HEK293 (cell line): ENCODE measurements around the gene PLCZ1.

Source experiments
- CTCF ChIP-seq: fragments of 450-650 bp; formaldehyde crosslinking; IDR thresholded peaks from 2 replicates; pipeline ENCODE4 v1.5.1; 2016; ENCODE audit warnings: missing biosample characterization, missing genetic modification characterization
- MYNN ChIP-seq: fragments of 450-650 bp; formaldehyde crosslinking; IDR thresholded peaks from 2 replicates; pipeline ENCODE4 v1.5.1; 2016; ENCODE audit warnings: missing biosample characterization, missing genetic modification characterization, borderline replicate concordance
- ZNF654 ChIP-seq: fragments of 450-650 bp; formaldehyde crosslinking; IDR thresholded peaks from 2 replicates; pipeline ENCODE4 v1.5.1; 2016; ENCODE audit warnings: low read depth, missing biosample characterization, missing genetic modification characterization
- ZNF843 ChIP-seq: fragments of 450-650 bp; formaldehyde crosslinking; IDR thresholded peaks from 2 replicates; pipeline ENCODE4 v1.5.1; 2016; ENCODE audit warnings: missing biosample characterization, missing genetic modification characterization
- ZSCAN18 ChIP-seq: fragments of 450-650 bp; formaldehyde crosslinking; IDR thresholded peaks from 2 replicates; pipeline ENCODE4 v1.5.1; 2016; ENCODE audit warnings: missing biosample characterization, missing genetic modification characterization

- TF ChIP-seq CTCF (no peak), ZSCAN18 (tag by site-specific recombination) (no peak), MYNN (tag by site-specific recombination) (no peak), ZNF843 (no peak), ZNF654 (tag by site-specific recombination) (no peak)
These were observed 14.6 kb upstream of the PLCZ1 start for GRCh38 chr12:18752280-18752920.
